Colon (tissue), 2 donors: ENCODE data around the gene FBXW5.

Experiments used
- FAIRE-seq: peaks from 2 replicates; lab custom pipeline; 2012; peaks lifted over from hg19 to GRCh38; lab: Jason Lieb, UNC
- donor health status: control.
- donor health status: control.

Gene FBXW5

GRCh38 chr9:136977649-136978072 lies 33.1 kb upstream of the FBXW5 start:
- no peak for FAIRE-seq

GRCh38 chr9:136977223-136977622 lies 32.7 kb upstream of the FBXW5 start, which contains the start of gene PTGDS:
Gene PTGDS (plus strand): TSS chr9:136977504. CDS start chr9:136977579, 75 bp downstream.
- no peak for FAIRE-seq

GRCh38 chr9:136975644-136976043 lies 31.1 kb upstream of the FBXW5 start:
- FAIRE-seq, result no peak

GRCh38 chr9:136974817-136975535 lies 30.4 kb upstream of the FBXW5 start:
- FAIRE-seq, result no peak

- FAIRE-seq, result no peak
Observed at GRCh38 chr9:136973618-136974617, 29.4 kb upstream of the FBXW5 start.

DNA sequence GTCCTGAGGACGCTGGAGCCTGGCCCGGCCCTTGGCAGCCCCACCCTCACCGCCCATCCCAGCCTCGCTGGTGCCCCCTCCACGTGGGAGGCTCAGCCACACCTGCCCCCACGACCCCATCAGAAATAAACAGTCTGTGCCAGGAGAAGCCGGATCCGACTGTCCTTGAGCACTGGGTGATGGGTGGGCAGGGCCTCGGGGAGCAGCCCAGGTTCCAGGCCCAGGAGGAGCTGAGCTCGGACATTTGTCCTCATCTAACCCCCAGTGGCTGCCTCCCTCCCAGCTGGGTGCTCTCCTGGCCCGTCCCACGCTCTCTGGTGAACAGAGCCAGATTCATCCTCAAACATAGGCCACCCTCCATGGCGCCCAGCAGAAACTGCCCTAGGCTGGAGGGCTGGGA lies 28.2 kb upstream of the FBXW5 start:
- no peak for FAIRE-seq

- FAIRE-seq, result no peak
Observed at GRCh38 chr9:136972335-136972734, 27.8 kb upstream of the FBXW5 start.

DNA sequence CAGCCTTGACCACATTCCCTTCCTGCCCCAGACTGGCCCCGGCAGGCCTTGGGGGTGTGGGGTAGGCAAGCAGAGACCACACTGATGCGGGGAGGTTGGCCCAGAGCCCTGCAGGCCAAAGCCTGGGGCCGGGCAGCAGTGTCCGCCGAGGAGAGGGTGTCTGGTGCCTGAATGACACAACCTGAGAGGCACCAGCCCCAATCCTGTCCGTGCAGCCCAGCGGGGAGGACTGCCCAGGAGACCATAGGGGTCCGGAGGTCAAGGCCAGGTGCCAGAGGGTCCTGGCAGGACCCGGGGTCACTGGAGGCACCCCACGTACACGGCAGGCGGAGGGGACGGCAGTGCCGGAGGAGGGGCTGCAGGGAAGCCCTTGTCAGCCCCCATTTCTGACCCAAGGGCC lies 27.2 kb upstream of the FBXW5 start:
- FAIRE-seq, result no peak

- FAIRE-seq, result no peak
Observed at GRCh38 chr9:136970361-136970760, 25.8 kb upstream of the FBXW5 start.

DNA sequence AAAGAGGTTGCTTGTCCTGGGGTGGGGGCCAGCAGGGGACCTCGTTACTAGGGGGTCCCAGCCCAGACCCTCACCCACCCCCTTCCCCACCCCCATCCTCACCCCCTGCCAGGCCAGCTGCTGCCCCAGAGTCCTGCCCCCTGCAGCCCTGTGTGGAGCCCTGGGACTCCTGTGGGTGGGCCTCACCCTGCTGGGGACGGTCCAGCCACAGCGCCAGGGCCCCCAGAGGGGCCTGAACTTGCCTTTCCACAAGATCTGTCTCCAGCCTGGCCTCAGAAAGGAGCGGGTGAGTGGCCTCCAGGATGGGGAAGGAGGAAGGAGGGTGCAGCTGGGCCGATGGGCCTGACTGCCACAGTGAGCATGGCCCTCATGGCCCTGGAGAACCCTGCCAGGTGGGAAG lies 25.2 kb upstream of the FBXW5 start:
- no peak for FAIRE-seq

GRCh38 chr9:136969150-136969549 lies 24.6 kb upstream of the FBXW5 start:
- no peak for FAIRE-seq

GRCh38 chr9:136968333-136969127 lies 24.0 kb upstream of the FBXW5 start:
- no peak for FAIRE-seq

DNA sequence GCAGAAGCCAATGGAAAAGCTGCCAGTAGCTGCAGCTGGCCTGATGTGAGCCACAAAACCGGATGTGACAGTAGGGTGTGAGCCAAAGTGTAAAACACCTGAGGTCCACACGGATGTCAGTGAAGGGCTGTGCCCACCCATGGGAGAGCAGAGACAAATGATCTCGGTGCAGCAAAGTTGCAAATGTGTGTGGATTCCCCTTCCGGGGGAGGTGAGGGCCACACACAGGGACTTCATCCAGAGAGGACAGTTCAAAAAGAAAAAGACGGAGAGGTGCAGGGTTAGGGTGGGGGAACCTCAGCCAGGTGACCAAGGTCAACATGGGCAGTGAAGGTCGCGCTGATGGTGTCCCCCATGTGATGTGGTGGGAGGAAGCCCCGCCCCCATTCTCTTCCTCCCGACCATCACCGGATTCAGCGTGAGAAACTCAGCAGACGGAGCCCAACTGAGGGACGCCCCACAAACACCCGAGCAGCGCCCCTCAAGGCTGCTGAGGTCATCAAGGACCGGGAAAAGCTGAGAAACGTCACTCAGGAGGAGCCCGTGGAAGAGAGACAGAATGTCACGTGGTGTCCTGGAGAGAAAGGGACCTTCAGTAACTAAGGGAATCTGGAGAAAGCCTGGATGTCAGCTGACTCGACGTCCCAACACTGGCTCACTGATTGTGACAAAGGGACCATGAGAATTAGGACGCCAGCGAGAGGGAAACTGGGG lies 21.4 kb upstream of the FBXW5 start:
- FAIRE-seq, result no peak

GRCh38 chr9:136964833-136965422 lies 20.4 kb upstream of the FBXW5 start:
- FAIRE-seq, result no peak

DNA sequence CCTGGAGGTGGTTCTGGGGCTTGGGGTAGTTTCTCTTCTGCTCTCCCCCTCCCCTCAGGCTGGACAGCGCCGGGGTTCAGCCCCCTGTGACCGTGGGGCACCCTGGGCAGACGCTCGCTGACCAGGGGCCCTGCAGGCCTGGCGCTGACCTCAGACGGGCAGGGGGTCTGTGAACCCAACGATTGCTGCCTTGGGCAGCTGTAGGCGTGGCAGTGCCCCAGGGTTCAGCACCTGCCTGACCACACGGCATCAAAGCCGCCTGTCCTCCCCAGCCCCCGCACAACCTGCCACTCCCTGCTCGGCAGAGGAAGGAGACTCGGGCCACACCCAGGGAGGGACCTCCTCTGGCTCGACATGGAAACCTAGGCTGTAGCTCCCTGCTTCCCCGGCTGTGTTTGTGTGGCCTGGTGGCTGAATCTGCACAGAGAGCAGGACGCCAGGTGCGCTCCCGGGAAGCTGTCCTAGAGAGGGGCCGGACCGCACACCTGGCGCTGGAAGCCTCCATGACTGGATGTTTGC lies 19.7 kb upstream of the FBXW5 start:
- FAIRE-seq, result no peak

- FAIRE-seq, result no peak
Observed at GRCh38 chr9:136963751-136964150, 19.2 kb upstream of the FBXW5 start.

DNA sequence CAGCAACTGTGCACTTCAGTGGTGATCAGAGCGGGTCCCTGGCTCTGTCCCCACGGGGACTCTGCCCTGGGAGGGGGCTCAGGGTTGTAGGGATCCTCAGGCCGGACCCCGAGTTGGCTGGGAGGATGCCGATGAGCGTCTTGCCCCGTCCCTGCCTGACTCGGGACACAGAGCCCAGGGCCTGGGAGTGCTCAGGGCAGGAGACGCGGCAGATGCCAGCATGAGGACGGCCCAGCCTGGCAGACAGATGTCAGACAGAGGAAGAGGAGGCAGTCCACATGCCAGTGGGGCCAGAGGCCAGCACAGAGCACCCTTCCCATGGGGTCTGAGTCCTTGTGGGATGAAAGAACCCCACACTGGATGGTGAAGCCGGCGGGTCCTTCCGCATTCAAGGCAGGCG lies 18.8 kb upstream of the FBXW5 start:
- FAIRE-seq, result no peak

DNA sequence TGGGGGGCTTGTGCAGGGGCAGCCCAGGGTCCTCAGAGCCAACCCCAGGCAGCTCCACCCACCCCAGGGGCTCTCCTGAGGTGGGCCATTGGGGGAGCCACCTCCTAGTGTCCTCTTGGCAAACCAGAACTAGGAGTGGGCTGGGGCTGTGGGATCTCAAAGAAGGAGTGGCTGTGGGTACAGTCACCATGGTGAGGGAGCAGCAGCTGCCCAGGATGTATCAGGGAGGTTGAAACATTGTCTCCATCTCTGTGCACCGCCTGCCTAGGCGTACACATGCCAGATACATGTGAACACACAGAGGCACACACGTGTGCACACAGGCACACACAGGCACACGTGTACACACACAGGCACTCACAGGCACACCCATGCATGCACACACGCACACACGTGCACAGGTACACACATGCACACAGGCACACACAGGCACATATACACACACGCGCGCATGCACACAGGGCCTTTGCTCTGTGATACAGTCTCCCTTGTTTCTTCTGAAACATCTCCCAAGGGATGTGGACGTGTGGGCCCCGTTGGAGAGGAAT lies 18.2 kb upstream of the FBXW5 start:
- no peak for FAIRE-seq

DNA sequence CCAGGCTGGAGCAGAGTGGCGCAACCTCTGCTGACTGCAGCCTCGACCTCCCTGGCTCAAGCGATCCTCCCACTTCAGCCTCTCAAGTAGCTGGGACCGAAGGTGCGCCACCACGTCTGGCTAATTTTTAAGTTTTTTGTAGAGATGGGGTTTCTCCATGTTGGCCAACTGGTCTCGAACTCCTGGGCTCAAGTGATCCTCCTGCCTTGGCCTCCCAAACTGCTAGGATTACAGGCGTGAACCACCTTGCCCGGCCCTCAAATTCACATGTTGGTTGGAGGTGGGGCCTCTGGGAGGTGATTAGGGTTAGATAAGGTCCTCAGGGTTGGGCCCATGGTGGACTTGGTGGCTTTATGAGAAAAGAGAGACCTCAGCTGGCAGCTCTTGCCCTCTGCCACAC lies 17.6 kb upstream of the FBXW5 start:
- no peak for FAIRE-seq

DNA sequence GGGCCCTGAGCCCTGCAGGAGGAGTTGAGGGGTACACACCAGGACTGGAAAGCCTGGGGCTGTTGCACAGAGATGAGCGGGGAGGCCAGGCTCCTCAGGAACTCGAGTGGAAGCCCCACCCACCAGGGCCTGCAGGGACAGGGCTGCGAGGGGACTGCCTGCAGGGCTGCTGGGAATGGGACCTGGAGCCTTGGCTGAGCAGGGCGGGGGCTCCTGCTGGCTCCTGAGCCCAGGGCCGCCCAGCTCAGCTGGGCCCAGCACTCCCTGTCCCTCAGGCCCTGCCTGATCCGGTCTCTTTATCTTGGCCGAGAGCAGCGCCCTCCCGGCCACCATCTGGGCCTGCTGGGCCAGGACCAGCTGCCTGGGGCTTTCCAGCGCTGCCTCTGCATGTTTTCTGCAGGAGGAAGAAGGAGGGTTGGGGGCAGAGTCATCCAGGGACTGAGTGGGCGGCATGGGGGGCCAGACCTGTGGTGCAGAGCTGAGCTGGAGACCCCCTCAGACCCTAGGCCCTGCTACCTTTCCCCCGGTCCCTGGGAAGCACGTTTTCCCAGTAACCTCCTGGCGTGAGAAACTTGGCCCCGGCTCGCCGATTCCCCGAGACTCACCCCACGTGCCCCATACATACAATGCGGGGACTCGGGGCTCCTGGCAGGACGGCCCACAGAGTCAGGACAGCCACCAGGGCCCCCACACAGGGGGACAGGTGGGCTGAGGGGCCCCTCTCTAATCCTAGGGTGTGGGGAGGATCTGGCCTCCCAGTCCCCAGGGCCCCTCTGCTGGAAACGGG lies 16.9 kb upstream of the FBXW5 start:
- no peak for FAIRE-seq
